Femur (tissue), 1 donor: Measurements from ENCODE around the gene BPIFA1.

Source experiments
- DNase-seq: peaks from one replicate; pipeline ENCODE4 v3.0.0-alpha.2; 2017

The BPIFA1 gene

DNA sequence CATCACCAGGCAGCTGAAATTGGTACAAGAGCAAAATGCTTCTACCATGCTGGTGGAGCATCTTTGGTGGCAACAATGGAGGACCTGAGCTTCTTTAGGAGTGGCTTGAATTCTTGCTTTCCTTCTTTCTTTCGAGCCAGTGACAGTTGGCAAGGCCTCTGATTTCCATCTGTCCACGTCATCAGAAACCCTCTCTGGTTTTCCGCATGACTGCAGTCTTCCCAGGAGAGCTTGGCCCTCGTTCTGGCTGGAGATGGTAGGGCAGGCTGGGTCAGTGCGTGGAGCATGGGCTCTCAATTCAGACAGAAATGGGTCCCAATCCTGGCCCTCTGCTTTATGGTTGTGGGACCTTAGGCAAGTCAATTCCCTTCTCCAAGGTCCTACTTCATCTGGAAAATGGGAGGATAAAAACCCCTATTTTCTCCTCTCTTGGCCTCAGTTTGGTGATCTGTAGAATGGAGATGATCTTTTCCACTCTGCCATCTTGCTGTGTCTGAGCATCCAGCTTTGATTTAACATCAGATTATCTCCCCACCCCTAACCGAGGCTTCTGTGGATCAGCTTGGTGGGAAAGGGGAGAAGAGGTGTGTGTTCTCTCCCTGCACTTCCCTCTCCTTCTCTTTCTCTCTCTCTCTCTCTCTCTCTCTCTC is 43.6 kb downstream of the BPIFA1 start:
- no peak for DNase-seq

DNA sequence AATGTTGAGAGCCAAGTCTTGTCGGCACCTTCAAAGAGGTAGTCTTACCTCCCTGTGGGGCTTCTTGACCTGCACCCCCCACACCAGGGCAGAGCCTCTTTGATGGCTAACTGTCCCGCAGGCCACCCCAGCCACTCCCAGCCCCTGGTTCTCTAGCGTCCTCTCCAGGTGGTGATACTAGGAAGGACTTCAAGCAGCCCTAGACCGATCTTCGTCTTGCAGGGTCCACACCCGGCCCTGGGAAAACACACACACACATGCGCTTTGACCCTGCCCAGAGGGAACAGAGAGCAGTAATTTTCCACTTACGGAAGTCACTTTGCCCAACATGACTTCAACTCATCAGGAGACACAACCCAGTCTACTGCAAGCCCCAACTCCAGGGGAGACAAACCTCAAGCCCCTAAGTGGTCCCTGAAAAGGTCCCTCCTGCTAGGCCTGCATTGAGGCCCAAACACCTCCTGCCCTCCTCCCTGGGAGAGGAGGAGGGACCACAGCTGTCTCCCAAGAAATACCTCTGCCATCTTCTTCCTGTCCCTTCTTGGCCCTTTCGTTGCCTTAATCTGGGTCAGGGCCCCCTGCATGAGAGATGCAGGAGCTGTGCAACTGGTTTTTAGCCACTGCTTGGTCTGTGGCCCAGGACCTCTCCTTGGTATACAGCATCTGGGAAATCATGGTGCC is 44.3 kb downstream of the BPIFA1 start:
- no peak for DNase-seq

- DNase-seq, result no peak
Measured at GRCh38 chr20:33280775-33281174, 45.0 kb downstream of the BPIFA1 start.

DNA sequence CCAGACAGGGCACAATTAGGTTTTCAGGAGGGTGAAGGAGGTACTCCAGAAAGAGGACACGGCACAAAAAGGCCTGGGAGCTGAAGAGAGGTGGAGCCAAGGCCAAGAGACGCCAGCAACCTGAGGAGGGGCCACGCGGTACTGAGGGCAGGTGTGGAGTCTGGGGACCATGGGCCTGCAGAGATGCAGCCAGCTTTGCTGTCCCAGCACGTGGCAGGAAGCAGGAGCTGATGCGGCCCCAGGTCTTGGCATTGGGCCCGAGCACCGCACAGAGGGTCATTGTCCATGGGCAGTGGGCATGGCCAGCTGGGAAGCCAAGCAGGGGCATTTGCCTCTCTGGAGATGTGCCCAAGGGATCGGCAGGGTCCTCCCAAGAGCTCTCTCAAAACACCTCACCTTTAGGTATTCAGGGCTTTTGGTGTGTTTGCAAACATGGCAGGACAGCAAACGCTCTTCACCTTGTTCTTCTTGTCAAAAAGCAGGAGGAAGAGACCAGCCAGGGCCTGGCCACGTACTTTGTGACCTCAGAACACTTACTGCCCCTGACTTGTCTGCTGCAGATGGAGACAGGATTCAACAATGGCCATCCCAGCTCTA is 45.9 kb downstream of the BPIFA1 start:
- peak; percentile 30 for DNase-seq

DNA sequence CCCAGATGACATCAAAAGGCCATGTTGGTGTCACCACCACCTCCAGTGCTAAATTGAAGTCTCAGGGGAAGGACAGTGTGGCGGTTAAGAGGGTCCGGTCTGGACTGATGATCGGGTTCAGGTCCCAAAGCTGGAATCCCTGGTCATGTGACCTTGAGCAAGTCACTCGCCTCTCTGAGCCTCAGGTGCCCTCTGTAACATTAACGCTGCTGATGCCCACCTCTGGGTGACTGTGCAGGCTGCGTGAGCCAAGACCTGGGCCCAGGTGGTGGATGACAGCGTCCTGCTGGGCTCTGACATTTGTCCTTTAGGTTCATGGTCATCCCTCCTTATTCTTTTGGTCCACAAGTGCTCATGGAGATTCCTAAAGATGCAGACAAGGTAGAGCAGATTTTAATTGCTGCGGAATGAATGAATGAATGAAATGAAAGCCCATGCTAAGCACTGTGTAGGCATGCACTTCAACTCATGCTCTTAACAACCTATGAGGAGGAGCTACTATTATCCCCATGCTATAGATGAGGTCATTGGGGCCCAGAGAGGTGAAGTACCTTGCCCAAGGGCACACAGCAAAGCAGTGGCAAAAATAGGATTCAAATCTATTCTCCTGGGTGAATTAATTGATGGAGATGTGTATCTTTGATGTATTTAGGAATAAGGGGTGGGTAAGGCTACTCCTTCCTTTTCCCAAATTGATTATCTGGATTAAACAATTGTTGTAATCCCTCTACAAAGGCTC is 46.6 kb downstream of the BPIFA1 start:
- no peak for DNase-seq

- no peak for DNase-seq
Measured at GRCh38 chr20:33282991-33283555, 47.3 kb downstream of the BPIFA1 start, which contains the start of gene BPIFB1. Gene BPIFB1, plus strand, starts transcription at chr20:33283214. Its CDS starts 2,860 bp downstream, at chr20:33286074.

GRCh38 chr20:33284284-33284683 is 48.5 kb downstream of the BPIFA1 start:
- no peak for DNase-seq

- no peak for DNase-seq
Measured at GRCh38 chr20:33284937-33285336, 49.1 kb downstream of the BPIFA1 start.

DNA sequence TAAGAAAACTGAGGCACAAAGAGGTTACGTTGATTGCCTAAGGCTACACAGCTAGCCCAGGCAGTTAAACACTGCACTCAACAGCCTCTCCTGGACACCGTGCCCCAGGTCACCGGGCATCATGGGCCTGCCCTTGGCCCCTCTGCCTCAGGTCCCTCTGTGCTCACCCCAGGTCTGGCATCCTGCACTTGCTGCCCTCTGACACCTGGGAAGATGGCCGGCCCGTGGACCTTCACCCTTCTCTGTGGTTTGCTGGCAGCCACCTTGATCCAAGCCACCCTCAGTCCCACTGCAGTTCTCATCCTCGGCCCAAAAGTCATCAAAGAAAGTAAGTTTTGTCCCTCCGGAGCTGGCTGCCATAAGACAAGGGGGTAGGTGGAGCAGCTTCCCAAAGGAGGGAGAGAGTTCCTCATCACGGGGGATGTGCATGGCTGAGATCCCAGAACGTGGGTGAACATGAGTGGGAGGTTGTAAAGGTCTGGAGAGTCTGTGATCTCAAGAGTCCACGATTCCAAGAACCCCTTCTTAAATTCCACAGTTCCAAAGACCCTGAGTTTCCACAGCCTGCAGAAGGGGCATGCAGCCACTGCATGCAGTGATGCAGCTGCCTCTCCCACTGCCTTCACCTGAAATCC is 50.2 kb downstream of the BPIFA1 start:
- no peak for DNase-seq

DNA sequence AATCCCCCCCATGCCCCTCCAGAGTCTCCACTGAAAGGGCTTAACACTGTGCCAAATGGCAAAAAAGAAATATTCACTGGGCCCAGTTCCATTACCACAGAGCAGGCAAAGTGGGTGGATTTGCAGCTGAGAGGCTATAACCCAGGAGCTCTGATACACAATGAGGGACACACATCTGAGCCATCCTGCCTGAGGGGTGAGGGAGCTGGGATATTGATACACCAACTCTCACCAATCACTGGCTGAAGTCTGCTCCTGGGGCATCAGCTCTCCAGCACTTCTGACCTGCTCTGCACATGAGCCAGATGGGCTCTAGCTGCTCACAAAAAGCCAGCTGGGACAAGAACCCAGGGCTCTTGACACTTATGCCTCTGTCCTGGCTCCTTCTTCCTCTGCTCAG is 52.1 kb downstream of the BPIFA1 start:
- DNase-seq, result no peak

DNA sequence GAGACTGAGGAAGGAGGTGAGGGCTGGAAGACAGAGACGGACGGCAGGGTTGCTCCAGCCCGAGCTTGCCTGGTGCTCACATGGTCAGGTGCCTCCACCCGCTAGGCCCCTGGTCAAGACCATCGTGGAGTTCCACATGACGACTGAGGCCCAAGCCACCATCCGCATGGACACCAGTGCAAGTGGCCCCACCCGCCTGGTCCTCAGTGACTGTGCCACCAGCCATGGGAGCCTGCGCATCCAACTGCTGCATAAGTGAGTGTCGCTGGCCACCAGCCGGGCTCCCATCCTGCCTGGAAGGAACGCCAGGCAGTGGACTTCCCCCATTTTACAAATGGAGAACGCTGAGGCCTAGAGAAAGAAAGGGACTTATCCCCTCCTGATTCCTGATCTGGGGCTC is 55.1 kb downstream of the BPIFA1 start:
- DNase-seq, result no peak

DNA sequence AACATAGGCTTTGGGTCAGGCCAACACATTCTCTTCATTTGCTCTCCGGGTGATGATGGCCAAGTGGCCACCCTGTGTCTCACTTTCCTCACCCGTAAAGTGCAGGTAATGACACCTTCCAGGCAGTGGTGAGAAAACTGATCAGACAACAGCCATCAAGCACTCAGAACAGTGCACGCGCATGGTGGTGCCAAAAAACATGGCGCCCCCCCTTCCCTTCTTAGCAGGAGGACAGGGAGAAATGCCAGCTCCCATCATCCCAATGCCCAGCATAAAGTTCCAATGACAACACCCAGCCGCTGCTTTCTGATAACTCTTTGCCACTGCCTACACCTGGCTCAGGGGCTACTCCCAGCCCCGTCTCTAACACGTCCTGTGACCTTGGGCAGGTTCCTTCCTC is 55.6 kb downstream of the BPIFA1 start:
- no peak for DNase-seq

DNA sequence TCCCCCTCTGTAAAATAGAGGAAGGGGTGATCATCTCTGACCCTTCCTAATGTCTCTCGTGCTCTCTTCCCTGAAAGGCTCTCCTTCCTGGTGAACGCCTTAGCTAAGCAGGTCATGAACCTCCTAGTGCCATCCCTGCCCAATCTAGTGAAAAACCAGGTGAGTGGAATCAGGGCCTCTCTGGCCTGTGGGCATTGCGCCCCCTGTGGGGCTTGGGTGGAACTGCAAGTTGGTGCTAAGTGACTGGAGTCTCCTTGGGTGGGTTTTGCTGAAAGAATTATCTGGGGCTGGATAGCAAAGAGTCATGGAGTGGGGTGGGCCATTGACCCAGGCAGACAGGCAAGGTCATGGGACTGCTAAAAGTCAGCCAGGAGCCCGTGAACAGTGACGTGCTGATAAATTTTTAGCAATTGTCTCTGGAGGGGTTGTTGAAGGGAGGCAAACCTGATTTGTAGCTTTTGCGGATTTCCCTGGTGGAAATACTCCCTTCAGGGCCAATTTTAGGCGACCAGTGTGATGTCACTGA is 56.1 kb downstream of the BPIFA1 start:
- no peak for DNase-seq
